ENCODE measurements around the gene WFDC12.

DNA sequence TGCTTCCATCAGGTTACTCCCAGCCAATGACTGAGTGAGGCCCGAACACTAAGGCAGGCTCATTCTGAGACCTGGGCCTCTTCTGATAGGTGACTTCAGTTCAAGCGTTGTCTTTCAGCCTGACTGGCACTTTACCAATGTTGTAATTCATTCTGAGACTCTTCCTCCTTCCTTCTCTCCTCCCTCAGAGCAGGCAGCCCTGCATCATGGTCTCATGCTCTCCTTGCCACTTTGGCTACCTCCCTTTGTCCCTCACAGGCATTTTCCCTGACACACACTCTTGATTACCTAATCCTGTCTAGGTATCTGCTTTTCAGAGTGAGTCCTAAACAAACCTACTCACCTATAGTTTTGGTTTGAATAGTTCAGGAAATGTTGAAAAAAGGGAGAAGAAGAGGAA lies 12.6 kb upstream of the WFDC12 start:
- TF ChIP-seq, protein P1, sequence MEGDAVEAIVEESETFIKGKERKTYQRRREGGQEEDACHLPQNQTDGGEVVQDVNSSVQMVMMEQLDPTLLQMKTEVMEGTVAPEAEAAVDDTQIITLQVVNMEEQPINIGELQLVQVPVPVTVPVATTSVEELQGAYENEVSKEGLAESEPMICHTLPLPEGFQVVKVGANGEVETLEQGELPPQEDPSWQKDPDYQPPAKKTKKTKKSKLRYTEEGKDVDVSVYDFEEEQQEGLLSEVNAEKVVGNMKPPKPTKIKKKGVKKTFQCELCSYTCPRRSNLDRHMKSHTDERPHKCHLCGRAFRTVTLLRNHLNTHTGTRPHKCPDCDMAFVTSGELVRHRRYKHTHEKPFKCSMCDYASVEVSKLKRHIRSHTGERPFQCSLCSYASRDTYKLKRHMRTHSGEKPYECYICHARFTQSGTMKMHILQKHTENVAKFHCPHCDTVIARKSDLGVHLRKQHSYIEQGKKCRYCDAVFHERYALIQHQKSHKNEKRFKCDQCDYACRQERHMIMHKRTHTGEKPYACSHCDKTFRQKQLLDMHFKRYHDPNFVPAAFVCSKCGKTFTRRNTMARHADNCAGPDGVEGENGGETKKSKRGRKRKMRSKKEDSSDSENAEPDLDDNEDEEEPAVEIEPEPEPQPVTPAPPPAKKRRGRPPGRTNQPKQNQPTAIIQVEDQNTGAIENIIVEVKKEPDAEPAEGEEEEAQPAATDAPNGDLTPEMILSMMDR (IDR thresholded peaks at IDR 0.05) = no peak
- TF ChIP-seq POLR2A (IDR thresholded peaks at IDR 0.05) = no peak
- no peak for TF ChIP-seq POLR2AphosphoS5 (IDR thresholded peaks at IDR 0.05)
